SK-N-SH treated with all-trans-retinoic acid at 6 μM for 48 hours (cell line): ENCODE measurements around the gene OR5A2.
"Not testable (repeated sequence)": the region's sequence is repeated elsewhere in the genome, so short reads cannot be mapped to it uniquely, and the experiment has no call there.

Experiments used
- ATAC-seq: fragments of 200-7000 bp; cut with Tn5 transposase; 3 replicates; pipeline ENCODE4 v1.9.1; 2020; ENCODE audit warnings: mild to moderate bottlenecking, moderate library complexity
- ARNTL ChIP-seq: fragments of 450-650 bp; formaldehyde crosslinking; IDR thresholded peaks from 2 replicates; pipeline ENCODE4 v1.5.0; 2020; ENCODE audit warnings: low read depth, mild to moderate bottlenecking, moderate library complexity, borderline replicate concordance
- BACH2 ChIP-seq: fragments of 250-450 bp; sonication (Bioruptor Pico); IDR thresholded peaks from 2 replicates; pipeline ENCODE4 v1.9.0; 2021; ENCODE audit warnings: mild to moderate bottlenecking, borderline replicate concordance
- CSDC2 ChIP-seq: fragments of 250-450 bp; sonication (Bioruptor Pico); IDR thresholded peaks from 2 replicates; pipeline ENCODE4 v1.5.0; 2020; ENCODE audit warnings: mild to moderate bottlenecking, moderate library complexity
- ESRRG ChIP-seq: fragments of 250-450 bp; sonication (Bioruptor Pico); IDR thresholded peaks from 2 replicates; pipeline ENCODE4 v1.6.1; 2021; ENCODE audit warnings: mild to moderate bottlenecking
- GLIS3 ChIP-seq: fragments of 250-450 bp; sonication (Bioruptor Pico); IDR thresholded peaks from 2 replicates; pipeline ENCODE4 v1.5.0; 2020; ENCODE audit warnings: mild to moderate bottlenecking, moderate library complexity
- ISL1 ChIP-seq: fragments of 250-450 bp; sonication (Bioruptor Pico); IDR thresholded peaks from 2 replicates; pipeline ENCODE4 v2.1.2; 2022; ENCODE audit warnings: mild to moderate bottlenecking, moderate library complexity
- OSR1 ChIP-seq: fragments of 250-450 bp; sonication (Bioruptor Pico); IDR thresholded peaks from 2 replicates; pipeline ENCODE4 v1.8.0; 2022; ENCODE audit warnings: moderate library complexity, mild to moderate bottlenecking, inconsistent platforms
- PPARA ChIP-seq: fragments of 250-450 bp; sonication (Bioruptor Pico); IDR thresholded peaks from 2 replicates; pipeline ENCODE4 v1.5.0; 2020; ENCODE audit warnings: mild to moderate bottlenecking, borderline replicate concordance
- RARB ChIP-seq: fragments of 250-450 bp; sonication (Bioruptor Pico); IDR thresholded peaks from 2 replicates; pipeline ENCODE4 v1.8.0; 2021; ENCODE audit warnings: mild to moderate bottlenecking, moderate library complexity
- SNAI2 ChIP-seq: fragments of 250-450 bp; sonication (Bioruptor Pico); IDR thresholded peaks from 2 replicates; pipeline ENCODE4 v1.5.0; 2020; ENCODE audit warnings: mild to moderate bottlenecking, moderate library complexity
- TCF4 ChIP-seq: fragments of 250-450 bp; sonication (Bioruptor Pico); IDR thresholded peaks from 2 replicates; pipeline ENCODE4 v1.8.0; 2021; ENCODE audit warnings: mild to moderate bottlenecking, moderate library complexity, borderline replicate concordance
- TOX ChIP-seq: fragments of 250-450 bp; sonication (Bioruptor Pico); IDR thresholded peaks from 2 replicates; pipeline ENCODE4 v1.8.0; 2021; ENCODE audit warnings: mild to moderate bottlenecking, moderate library complexity, borderline replicate concordance
- ZC3H10 ChIP-seq: fragments of 250-450 bp; sonication (Bioruptor Pico); IDR thresholded peaks from 2 replicates; pipeline ENCODE4 v1.5.1; 2021; ENCODE audit warnings: mild to moderate bottlenecking, moderate library complexity
- ZFP3 ChIP-seq: fragments of 250-450 bp; sonication (Bioruptor Pico); IDR thresholded peaks from 2 replicates; pipeline ENCODE4 v1.5.0; 2020; ENCODE audit warnings: mild to moderate bottlenecking, moderate library complexity
- ZNF565 ChIP-seq: fragments of 450-650 bp; formaldehyde crosslinking; conservative IDR thresholded peaks from 2 replicates; pipeline ENCODE4 v1.5.0; 2020; ENCODE audit warnings: low read depth, mild to moderate bottlenecking, moderate library complexity
- ZNF70 ChIP-seq: fragments of 450-650 bp; formaldehyde crosslinking; IDR thresholded peaks from 2 replicates; pipeline ENCODE4 v1.5.0; 2020; ENCODE audit warnings: mild to moderate bottlenecking, moderate library complexity
- ZNF8 ChIP-seq: fragments of 450-650 bp; formaldehyde crosslinking; IDR thresholded peaks from 2 replicates; pipeline ENCODE4 v1.5.0; 2020; ENCODE audit warnings: mild to moderate bottlenecking, moderate library complexity
- TF ChIP-seq, protein P1 (sequence below): fragments of 250-450 bp; sonication (Bioruptor Pico); IDR thresholded peaks from 2 replicates; pipeline ENCODE4 v1.5.0; 2020; ENCODE audit warnings: mild to moderate bottlenecking, moderate library complexity
- TF ChIP-seq, protein P2 (sequence below): fragments of 250-450 bp; sonication (Bioruptor Pico); IDR thresholded peaks from 2 replicates; pipeline ENCODE4 v1.8.0; 2021; ENCODE audit warnings: low read depth, mild to moderate bottlenecking, moderate library complexity, borderline replicate concordance
- TF ChIP-seq, protein P3 (sequence below): fragments of 250-450 bp; sonication (Bioruptor Pico); IDR thresholded peaks from 2 replicates; pipeline ENCODE4 v1.5.1; 2020; ENCODE audit warnings: low read depth, mild to moderate bottlenecking, moderate library complexity
- TF ChIP-seq, protein P4 (sequence below): fragments of 250-450 bp; sonication (Bioruptor Pico); IDR thresholded peaks from 2 replicates; pipeline ENCODE4 v1.8.0; 2020; ENCODE audit warnings: mild to moderate bottlenecking, moderate library complexity, borderline replicate concordance
- TF ChIP-seq, protein P5 (sequence below): fragments of 250-450 bp; sonication (Bioruptor Pico); IDR thresholded peaks from 2 replicates; pipeline ENCODE4 v1.5.1; 2021; ENCODE audit warnings: mild to moderate bottlenecking, moderate library complexity

OR5A2 gene

DNA sequence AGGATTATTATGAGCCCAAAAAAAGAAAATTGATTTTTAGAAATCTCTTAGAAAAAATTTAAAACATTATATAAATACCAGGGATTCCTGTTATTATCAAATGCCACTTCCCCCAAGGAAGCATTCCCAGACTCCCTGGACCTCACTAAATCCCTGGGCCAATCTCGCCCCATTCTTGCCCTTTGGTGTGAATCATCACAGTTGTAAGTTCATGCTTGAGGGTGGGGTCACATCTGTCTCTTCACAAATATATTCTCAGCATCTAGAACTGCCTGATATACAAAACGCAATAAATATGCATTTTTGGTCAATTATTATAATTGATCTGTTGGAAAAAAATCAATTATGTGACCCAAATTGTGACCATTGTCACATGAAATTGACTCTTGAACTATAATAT, 22.3 kb upstream of the OR5A2 start:
- ATAC-seq, result no peak
- TF ChIP-seq BACH2 (CRISPR knock-in tag) (no peak), ARNTL (CRISPR knock-in tag) (no peak), ISL1 (no peak), ZNF8 (no peak), SNAI2 (CRISPR knock-in tag) (no peak), RARB (CRISPR knock-in tag) (no peak), ZC3H10 (CRISPR knock-in tag) (no peak), GLIS3 (CRISPR knock-in tag) (no peak), OSR1 (CRISPR knock-in tag) (no peak), ZFP3 (CRISPR knock-in tag) (no peak), TCF4 (no peak), PPARA (CRISPR knock-in tag) (no peak), ESRRG (CRISPR knock-in tag) (no peak), TOX (CRISPR knock-in tag) (no peak), CSDC2 (CRISPR knock-in tag) (no peak)
- TF ChIP-seq, protein P1, sequence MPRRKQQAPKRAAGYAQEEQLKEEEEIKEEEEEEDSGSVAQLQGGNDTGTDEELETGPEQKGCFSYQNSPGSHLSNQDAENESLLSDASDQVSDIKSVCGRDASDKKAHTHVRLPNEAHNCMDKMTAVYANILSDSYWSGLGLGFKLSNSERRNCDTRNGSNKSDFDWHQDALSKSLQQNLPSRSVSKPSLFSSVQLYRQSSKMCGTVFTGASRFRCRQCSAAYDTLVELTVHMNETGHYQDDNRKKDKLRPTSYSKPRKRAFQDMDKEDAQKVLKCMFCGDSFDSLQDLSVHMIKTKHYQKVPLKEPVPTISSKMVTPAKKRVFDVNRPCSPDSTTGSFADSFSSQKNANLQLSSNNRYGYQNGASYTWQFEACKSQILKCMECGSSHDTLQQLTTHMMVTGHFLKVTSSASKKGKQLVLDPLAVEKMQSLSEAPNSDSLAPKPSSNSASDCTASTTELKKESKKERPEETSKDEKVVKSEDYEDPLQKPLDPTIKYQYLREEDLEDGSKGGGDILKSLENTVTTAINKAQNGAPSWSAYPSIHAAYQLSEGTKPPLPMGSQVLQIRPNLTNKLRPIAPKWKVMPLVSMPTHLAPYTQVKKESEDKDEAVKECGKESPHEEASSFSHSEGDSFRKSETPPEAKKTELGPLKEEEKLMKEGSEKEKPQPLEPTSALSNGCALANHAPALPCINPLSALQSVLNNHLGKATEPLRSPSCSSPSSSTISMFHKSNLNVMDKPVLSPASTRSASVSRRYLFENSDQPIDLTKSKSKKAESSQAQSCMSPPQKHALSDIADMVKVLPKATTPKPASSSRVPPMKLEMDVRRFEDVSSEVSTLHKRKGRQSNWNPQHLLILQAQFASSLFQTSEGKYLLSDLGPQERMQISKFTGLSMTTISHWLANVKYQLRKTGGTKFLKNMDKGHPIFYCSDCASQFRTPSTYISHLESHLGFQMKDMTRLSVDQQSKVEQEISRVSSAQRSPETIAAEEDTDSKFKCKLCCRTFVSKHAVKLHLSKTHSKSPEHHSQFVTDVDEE (CRISPR knock-in tag), result no peak
- TF ChIP-seq, protein P2, sequence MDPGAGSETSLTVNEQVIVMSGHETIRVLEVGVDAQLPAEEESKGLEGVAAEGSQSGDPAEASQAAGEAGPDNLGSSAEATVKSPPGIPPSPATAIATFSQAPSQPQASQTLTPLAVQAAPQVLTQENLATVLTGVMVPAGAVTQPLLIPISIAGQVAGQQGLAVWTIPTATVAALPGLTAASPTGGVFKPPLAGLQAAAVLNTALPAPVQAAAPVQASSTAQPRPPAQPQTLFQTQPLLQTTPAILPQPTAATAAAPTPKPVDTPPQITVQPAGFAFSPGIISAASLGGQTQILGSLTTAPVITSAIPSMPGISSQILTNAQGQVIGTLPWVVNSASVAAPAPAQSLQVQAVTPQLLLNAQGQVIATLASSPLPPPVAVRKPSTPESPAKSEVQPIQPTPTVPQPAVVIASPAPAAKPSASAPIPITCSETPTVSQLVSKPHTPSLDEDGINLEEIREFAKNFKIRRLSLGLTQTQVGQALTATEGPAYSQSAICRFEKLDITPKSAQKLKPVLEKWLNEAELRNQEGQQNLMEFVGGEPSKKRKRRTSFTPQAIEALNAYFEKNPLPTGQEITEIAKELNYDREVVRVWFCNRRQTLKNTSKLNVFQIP (CRISPR knock-in tag), result no peak
- TF ChIP-seq, protein P3, sequence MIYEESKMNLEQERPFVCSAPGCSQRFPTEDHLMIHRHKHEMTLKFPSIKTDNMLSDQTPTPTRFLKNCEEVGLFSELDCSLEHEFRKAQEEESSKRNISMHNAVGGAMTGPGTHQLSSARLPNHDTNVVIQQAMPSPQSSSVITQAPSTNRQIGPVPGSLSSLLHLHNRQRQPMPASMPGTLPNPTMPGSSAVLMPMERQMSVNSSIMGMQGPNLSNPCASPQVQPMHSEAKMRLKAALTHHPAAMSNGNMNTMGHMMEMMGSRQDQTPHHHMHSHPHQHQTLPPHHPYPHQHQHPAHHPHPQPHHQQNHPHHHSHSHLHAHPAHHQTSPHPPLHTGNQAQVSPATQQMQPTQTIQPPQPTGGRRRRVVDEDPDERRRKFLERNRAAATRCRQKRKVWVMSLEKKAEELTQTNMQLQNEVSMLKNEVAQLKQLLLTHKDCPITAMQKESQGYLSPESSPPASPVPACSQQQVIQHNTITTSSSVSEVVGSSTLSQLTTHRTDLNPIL (CRISPR knock-in tag), result no peak
- TF ChIP-seq, protein P4, sequence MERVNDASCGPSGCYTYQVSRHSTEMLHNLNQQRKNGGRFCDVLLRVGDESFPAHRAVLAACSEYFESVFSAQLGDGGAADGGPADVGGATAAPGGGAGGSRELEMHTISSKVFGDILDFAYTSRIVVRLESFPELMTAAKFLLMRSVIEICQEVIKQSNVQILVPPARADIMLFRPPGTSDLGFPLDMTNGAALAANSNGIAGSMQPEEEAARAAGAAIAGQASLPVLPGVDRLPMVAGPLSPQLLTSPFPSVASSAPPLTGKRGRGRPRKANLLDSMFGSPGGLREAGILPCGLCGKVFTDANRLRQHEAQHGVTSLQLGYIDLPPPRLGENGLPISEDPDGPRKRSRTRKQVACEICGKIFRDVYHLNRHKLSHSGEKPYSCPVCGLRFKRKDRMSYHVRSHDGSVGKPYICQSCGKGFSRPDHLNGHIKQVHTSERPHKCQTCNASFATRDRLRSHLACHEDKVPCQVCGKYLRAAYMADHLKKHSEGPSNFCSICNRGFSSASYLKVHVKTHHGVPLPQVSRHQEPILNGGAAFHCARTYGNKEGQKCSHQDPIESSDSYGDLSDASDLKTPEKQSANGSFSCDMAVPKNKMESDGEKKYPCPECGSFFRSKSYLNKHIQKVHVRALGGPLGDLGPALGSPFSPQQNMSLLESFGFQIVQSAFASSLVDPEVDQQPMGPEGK (CRISPR knock-in tag), result no peak
- TF ChIP-seq, protein P5, sequence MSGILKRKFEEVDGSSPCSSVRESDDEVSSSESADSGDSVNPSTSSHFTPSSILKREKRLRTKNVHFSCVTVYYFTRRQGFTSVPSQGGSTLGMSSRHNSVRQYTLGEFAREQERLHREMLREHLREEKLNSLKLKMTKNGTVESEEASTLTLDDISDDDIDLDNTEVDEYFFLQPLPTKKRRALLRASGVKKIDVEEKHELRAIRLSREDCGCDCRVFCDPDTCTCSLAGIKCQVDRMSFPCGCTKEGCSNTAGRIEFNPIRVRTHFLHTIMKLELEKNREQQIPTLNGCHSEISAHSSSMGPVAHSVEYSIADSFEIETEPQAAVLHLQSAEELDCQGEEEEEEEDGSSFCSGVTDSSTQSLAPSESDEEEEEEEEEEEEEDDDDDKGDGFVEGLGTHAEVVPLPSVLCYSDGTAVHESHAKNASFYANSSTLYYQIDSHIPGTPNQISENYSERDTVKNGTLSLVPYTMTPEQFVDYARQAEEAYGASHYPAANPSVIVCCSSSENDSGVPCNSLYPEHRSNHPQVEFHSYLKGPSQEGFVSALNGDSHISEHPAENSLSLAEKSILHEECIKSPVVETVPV, result no peak

DNA sequence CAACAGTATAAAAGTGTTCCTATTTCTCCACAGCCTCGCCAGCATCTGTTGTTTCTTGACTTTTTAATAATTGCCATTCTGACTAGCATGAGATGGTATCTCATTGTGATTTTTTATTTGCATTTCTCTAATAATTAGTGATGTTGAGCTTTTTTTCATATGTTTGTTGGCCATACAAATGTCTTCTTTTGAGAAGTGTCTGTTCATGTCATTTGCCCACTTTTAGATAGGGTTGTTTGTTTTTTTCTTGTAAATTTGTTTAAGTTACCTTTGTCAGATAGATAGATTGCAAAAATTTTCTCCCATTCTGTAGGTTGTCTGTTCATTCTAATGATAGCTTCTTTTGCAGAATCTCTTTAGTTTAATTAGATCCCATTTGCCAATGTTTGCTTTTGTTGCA, 19.4 kb upstream of the OR5A2 start:
- ATAC-seq, result not testable (repeated sequence)

DNA sequence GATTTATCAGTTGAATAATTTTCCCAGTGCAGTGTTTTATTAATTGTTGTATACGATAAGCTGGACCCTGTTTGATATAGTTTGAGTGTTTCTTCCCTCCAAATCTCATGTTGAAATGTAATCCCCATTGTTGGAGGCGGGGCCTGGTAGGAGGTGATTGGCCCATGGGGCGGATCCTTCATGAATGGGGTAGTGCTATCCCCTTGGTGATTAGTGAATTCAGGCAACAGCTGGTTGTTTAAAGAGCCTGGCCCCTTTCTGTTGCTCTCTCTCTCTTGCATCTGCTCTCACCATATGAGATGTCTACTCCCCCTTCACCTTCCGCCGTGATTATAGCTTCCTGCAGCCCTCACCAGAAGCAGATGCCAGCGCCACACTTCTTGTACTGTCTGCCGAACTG, 11.6 kb upstream of the OR5A2 start:
- TF ChIP-seq ISL1 (no peak), ZNF565 (CRISPR knock-in tag) (no peak), OSR1 (CRISPR knock-in tag) (no peak), CSDC2 (CRISPR knock-in tag) (no peak), ZFP3 (CRISPR knock-in tag) (no peak), ESRRG (CRISPR knock-in tag) (no peak), GLIS3 (CRISPR knock-in tag) (no peak), RARB (CRISPR knock-in tag) (no peak), PPARA (CRISPR knock-in tag) (no peak), ZNF70 (CRISPR knock-in tag) (no peak)
- TF ChIP-seq, protein P2 (CRISPR knock-in tag), result no peak
- TF ChIP-seq, protein P3 (CRISPR knock-in tag), result no peak
- TF ChIP-seq, all 23 proteins: peak for 0
- ATAC-seq, result no peak
